GM12873 (cell line): ENCODE results near the gene BTBD3.

Experiments used
- TF ChIP-seq, protein P1 (sequence below): IDR thresholded peaks from 2 replicates; pipeline ENCODE4 v1.5.1; 2012; ENCODE audit warnings: low read depth, mild to moderate bottlenecking, moderate library complexity, low read length, control low read depth; ENCODE audit not compliant: insufficient read depth; ENCODE audit errors: missing control alignments

The BTBD3 gene

DNA sequence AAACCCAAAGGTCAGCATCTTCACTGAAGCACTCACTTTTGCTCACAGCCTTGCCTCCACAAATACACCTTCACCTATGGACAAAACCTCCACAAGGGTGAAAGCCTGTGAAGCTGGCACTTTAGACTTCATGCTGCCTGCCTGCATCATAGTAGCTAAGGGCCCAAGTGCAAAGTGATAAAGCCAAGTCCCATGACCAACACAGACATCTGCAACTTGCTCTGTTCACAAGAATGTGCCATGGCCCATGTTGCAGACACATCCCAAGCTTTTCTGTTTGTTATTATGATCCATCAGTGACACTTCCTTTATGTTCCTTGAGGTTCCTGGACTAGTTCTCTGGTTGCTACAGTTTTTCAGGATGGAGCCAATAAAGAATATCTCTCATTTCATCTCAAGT lies 31.1 kb downstream of the BTBD3 start:
- TF ChIP-seq, protein P1, sequence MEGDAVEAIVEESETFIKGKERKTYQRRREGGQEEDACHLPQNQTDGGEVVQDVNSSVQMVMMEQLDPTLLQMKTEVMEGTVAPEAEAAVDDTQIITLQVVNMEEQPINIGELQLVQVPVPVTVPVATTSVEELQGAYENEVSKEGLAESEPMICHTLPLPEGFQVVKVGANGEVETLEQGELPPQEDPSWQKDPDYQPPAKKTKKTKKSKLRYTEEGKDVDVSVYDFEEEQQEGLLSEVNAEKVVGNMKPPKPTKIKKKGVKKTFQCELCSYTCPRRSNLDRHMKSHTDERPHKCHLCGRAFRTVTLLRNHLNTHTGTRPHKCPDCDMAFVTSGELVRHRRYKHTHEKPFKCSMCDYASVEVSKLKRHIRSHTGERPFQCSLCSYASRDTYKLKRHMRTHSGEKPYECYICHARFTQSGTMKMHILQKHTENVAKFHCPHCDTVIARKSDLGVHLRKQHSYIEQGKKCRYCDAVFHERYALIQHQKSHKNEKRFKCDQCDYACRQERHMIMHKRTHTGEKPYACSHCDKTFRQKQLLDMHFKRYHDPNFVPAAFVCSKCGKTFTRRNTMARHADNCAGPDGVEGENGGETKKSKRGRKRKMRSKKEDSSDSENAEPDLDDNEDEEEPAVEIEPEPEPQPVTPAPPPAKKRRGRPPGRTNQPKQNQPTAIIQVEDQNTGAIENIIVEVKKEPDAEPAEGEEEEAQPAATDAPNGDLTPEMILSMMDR, result no peak

DNA sequence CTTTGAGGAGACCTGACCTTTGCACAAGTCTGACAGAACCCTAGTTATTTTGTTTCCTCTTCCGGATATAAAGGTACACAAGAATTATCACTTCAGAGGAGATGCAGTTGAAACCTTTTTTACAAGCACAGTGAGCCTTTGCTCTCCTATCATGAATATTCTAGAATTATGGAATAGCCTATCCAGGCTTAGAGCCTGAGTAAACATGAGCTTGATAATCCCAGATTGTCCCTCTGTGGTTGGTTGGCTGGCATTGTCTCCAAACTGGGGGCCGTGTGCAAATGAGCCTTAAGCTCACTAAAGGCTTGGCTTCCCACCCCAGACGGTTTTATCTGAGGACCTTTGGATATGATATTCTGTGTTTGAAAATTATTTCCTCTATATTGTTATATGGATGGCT lies 32.0 kb downstream of the BTBD3 start:
- TF ChIP-seq, protein P1, result no peak

DNA sequence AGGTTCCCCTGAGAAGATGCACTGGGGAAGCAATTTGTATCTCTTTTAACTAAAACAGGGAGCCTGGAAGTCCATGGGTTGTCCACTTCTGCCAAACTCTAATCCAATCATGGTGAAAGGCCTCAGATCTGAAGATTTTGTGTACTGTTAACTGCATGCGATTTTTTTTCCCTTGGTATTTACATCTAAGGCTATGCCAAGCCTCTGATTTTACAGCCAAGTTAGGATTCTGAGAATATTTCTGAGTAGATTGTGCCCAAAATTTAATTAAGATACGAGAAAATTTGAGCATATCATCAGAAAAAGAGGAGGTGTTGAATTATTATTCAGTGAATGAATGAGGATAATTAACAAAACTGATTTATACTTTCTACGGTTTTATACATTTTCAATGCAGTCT lies 34.0 kb downstream of the BTBD3 start:
- TF ChIP-seq, protein P1, result no peak

DNA sequence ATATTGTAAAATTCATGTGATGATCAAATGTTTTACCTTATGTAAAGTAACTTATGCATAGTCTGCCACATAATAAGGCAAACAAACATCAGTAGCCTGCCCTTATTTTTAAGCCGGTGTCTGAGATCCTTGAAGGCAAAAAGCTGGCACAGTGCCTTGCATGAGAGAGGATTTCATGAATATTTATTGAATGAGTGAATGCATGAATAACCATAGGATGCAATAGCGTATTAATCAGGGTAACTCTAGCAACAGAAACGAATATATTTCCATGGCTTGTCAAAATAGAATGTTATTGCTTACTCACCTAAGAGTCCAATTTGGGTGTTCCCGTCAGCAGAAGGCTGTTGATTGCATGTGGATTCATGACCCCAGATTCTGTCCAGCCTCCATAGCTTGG lies 34.9 kb downstream of the BTBD3 start:
- TF ChIP-seq, protein P1, result no peak

DNA sequence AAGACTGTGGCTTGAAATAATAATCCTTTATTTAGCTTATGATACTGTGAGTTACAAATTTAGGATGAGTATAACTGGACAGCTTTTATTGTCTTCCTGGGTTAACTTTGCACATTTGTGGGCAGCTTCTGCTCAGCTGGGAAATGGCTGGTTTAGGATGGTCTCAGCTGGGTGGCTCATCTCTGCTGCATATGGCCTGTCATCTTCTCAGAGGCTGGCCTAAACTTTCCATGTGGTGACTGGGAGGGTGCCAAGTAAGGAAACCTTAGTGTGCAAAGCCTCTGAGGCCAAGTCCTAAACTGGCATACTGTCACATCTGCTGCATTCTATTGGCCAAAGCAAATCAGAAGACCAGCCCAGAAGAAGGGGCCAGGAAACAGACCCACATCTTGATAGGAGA lies 40.2 kb downstream of the BTBD3 start:
- TF ChIP-seq, protein P1, result no peak

DNA sequence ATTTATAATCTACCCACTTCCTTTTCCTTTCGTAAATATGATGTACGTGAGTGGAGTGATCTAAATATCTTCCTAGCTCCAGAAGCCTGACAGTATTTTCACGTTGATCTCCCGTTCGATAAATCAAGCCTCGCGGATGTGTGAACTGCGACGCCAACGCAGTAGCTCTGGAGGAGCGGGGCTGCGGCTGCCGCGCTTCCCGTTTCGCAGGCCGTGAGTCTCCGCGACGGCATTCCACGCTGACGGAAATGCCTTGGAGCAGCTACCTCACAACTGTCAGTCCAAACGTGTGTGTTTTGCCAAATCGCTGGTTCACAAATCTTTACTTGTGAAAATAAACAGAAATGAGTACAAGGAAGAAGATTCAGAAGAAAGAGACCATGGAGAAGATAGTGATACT lies 41.2 kb downstream of the BTBD3 start:
- TF ChIP-seq, protein P1, result no peak

DNA sequence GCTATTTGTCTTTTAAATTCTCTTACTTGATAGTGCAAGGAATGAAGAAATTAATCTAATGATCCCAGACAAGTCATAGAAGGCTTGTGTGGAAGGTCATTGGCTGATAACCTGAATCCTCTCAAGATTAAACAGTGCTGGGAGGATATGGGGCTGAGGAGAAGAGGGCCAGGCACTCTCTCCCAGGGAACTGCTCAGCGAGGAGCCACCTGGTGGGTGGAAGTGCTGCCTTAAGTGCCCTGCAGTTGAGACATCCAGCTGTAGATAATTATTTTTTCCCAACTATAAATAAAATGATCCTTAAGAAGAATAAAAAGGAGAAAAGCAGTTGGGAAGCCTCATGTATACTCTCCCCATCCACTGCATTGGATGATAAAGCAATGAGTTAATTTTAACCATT lies 47.9 kb downstream of the BTBD3 start:
- TF ChIP-seq, protein P1, result no peak

DNA sequence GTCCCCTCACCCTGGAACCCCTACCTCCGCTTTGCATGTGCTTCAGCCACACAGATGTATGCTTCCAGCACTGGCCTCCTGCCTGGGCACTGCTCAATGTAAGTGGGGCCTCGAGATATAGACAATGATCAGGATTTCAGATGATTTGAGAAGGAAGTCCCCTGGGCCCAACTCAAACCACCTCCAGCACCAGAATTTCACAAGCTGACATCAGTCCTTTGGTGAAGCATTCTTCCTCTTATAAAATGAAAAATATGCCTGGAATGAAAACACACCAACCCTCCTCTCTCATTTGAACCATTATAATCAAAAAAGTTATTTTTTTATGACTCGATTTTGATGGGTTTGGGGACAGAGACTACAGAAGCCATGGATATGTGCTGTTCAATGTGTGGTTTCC lies 48.5 kb downstream of the BTBD3 start:
- TF ChIP-seq, protein P1, result no peak
